CD4-positive, alpha-beta T cell treated with Interferon gamma for 1 hour (primary cell): Measurements from ENCODE around the gene TNS1.

Experiments
- DNase-seq: peaks from one replicate; pipeline ENCODE4 v3.0.0-alpha.2; 2020

TNS1 gene

GRCh38 chr2:217804791-217805667, 197.8 kb downstream of the TNS1 start:
- DNase-seq = no peak

GRCh38 chr2:217804338-217804737, 198.5 kb downstream of the TNS1 start:
- no peak for DNase-seq

GRCh38 chr2:217803653-217803960, 199.2 kb downstream of the TNS1 start:
- no peak for DNase-seq

GRCh38 chr2:217802876-217803652, 199.7 kb downstream of the TNS1 start:
- no peak for DNase-seq

DNA sequence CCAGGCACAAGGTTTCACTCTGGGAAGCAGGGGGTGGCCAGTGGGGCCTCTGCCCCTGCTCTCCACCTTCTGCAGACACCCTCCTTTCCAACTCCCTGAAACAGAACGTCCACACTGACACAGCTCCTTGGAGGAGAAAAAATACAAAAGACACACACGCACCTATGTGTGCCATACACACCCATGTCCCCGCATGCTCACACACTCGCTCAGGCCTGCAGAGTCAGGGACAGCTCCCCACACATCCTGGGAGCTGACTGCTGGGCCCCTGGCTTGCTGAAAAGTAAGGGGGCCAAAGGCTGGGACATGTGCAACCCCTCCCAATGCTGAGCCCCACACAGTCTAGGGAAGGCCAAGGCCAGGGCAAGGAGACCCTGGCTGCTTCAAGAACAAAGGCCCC, 200.5 kb downstream of the TNS1 start:
- DNase-seq = no peak

DNA sequence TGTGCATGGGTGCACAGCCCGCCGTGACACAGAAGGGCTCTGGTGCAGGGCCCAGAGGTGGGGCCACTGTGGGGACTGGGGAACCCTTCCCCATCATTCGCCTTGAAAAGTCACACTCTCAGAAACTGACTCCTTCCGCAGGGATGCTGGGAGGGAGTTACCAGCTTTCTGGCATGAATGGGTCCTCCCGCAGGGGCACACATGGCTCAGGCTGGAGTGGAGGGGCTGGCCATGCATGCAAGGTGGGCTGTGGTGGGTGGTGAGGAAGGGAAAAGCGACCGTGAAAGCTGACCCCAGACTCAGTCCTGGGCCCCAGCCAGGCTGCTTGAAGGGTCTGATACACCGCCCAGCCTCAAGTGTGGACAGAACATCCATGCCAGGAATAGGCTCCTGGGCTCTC, 201.1 kb downstream of the TNS1 start:
- no peak for DNase-seq

- no peak for DNase-seq
Measured at GRCh38 chr2:217801115-217801531, 201.7 kb downstream of the TNS1 start.

- DNase-seq = no peak
Measured at GRCh38 chr2:217800433-217801114, 202.2 kb downstream of the TNS1 start.

DNA sequence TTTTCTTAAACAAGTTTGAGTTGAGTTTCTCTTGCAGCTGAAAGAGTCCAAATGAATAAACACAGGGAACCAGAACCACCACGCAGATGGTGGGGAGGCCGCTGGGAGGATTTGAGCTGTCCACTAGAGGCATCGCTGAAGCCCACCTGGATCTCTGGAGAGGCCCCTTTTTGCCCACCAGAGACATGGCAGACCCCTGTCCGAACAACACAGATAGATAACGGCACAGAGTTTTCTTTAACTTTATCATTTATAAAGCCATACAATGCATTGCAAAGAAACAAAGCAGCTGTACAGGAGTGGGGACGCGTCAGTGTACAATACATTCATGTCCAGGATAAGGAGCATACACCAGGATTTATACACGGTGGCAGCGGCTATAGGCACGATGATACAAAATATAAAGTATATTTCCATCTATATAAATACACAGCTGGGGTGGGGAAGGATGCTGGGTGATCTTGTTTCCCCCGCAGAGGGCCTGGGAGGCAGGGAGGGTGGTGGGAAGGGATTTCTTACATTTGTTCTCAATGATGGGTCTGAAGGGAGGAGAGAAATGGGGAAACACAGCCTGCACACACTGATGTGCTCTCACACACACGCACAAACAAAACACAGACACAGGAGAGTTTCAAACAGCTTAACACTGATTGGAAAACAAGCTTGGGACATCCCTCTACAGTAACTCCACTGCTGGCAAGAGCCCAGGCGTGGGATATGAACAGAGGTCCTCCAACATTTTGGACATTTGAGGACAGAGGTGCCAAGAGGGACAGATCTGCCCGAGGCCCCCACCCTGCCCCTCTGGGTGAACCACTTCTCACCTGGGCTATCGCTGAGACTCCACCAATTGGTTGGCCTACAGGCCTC, 203.0 kb downstream of the TNS1 start:
- no peak for DNase-seq

DNA sequence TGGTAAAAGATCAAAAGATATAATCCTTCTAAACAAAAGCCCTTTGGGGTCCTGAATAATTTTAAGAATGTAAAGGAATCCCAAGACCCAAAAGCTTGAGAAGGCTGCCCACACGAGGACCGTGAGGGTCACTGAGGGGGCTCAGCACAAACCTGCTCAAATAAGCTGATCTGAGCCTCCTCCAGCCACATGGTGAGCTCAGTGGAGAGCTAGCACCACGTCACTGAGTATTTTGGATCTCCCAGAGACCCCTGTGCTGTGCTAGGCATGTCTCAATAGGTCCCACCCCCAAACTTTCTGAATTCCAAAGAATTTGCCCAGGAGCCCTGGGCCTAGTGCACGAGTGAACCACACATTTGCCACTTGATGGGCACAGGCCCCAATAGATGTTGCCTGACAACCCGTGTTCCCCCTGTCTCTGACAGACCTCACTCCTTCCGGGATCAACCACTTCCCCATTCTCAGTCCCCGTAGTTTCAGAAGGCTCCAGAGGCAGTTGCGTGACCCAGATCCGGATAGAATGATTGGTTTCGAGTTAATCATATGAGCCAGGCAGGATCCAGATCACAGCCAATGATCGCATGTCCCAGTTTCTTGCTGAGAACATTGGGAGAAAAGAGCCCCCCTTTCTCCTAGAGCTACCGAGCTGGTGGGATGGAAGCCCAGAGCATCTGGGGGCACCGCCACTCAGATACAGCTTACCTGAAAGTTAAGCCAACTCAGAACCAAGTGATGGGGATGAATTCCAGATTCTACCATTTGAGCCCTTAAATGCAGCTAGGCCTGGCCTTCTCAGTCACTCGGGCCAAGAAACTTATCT, 203.8 kb downstream of the TNS1 start:
- peak; percentile 57 for DNase-seq

GRCh38 chr2:217798191-217798590, 204.6 kb downstream of the TNS1 start:
- no peak for DNase-seq

GRCh38 chr2:217797661-217798069, 205.1 kb downstream of the TNS1 start:
- DNase-seq = no peak

- DNase-seq = no peak
Measured at GRCh38 chr2:217797165-217797564, 205.6 kb downstream of the TNS1 start.

- DNase-seq = no peak
Measured at GRCh38 chr2:217795706-217796465, 206.9 kb downstream of the TNS1 start.

DNA sequence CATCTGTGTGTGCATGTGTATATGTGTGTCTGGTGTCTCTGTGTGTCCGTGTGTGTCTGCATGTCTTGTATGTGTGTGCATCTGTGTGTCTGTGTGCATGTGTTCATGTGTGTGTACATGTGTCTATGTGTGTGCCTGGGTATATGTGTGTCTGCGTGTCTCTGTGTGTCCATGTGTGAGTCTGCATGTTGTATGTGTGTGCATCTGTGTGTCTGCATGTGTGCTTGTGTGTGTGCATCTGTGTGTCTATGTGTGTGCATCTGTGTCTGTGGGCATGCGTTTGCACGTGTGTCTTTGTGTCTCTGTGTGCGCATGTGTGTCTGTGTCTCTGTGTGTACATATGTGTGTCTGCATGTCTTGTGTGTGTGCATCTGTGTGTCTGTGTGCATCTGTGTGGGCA, 207.7 kb downstream of the TNS1 start:
- DNase-seq = no peak

GRCh38 chr2:217794133-217794986, 208.4 kb downstream of the TNS1 start:
- DNase-seq = no peak

- no peak for DNase-seq
Measured at GRCh38 chr2:217793566-217794132, 209.1 kb downstream of the TNS1 start.

DNA sequence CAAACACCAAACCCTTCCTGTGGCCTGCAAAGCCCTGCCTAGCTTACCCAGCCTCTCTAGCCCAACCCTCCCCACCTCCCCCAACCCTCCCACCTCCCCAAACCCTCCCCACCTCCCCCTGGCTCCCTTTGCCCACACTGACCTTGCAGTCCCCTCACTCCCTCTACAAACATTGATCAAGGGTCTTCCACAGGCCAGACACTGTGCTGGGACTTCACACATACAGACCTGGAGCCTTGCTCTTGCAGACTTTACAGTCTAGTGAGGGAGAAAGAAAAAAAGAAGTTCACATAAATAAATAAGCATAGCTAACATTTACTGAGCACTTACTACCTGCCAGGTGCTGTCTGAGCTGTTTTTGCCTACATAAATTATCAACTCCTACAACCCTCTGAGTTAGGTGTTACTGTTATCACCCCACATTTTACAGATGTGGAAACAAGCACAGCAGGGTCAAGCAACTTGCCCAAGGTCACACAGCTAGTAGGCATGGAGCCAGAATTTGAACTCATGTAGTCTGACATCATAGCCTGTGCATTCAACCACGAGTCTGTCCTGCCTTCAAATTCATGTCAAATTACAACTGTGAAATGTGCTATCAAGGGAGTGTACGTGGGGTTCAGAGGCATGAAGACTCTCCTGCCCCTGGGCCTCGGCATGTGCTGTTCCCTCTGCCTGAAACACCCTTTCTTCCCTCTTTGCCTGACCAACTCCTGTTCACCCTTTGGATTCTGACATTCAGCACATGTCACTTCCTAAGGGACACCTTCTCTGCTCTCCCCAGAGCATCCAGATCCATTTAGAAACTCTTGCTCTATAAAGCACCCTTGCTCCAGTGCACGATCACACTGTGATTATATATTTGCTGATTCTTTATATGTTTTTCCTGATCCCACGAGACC, 209.9 kb downstream of the TNS1 start:
- DNase-seq = no peak

DNA sequence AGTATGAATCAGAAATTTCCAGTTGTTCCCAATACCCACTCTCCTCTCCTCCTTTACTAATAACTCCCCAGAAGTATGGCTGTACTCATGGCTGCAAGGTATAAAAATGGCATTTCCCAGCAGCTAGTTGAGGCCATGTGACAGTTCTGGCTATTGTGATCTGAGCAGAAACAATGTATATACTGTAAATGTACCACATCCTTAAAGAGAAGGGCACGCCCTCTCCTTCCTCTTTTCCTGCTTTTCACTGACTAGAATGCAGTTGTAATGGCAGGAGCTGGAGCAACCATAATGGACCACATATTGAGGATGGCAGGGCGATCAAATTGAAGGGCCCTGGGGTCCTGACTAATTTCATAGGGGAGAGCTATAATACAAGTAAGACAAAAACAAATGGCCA, 211.2 kb downstream of the TNS1 start:
- no peak for DNase-seq
